PC-3 (cell line): Measurements from ENCODE around the gene THUMPD3. TPM values are rescaled to one million over a fixed set of nuclear protein-coding genes. Genes with fewer than 3 reads are reported as not detected.

Experiments used
- ATAC-seq: fragments of 200-7000 bp; cut with Tn5 transposase; 2 replicates; pipeline ENCODE4 v1.9.1; 2020; ENCODE audit warnings: mild to moderate bottlenecking, moderate library complexity
- BruUV-seq: library from RNA; stranded (reverse); fragments of 400-500 nt; replicated peaks from 2 replicates; lab custom pipeline; 2021; lab: Mats Ljungman, UMichigan
- CTCF ChIA-PET: fragments of 300-600 bp; sonication (Branson Sonifier 250); formaldehyde crosslinking; loops from one replicate; lab custom pipeline; 2022; ENCODE audit warnings: antibody characterized with exemption; lab: Charles Lee
- POLR2A ChIA-PET: fragments of 300-600 bp; sonication (Branson Sonifier 250); formaldehyde crosslinking; loops from one replicate; lab custom pipeline; 2022; ENCODE audit warnings: antibody characterized with exemption; ENCODE audit not compliant: unreplicated experiment; lab: Charles Lee
- DNase-seq: peaks from one replicate; pipeline ENCODE4 v3.0.0-alpha.2; 2015
- H2AFZ ChIP-seq: fragments of 300-600 bp; sonication (generic); 2 replicates; pipeline ENCODE4 v1.6.0; 2016; ENCODE audit warnings: antibody characterized with exemption, low read length
- H3F3A ChIP-seq: fragments of 300-600 bp; sonication (generic); one replicate; pipeline ENCODE4 v1.6.0; 2017; ENCODE audit warnings: antibody characterized with exemption, low read length, control low read depth, mild to moderate bottlenecking; ENCODE audit not compliant: unreplicated experiment
- H3K27ac ChIP-seq: fragments of 300-600 bp; sonication (generic); 2 replicates; pipeline ENCODE4 v1.5.1; 2016; ENCODE audit warnings: mild to moderate bottlenecking, low read length
- H3K27me3 ChIP-seq: fragments of 300-600 bp; sonication (generic); 2 replicates; pipeline ENCODE4 v1.6.1; 2016; ENCODE audit warnings: low read length, mixed read lengths
- H3K36me3 ChIP-seq: fragments of 300-600 bp; sonication (generic); 2 replicates; pipeline ENCODE4 v1.6.1; 2016; ENCODE audit warnings: low read depth, mixed run types, low read length, mixed read lengths
- H3K4me1 ChIP-seq: fragments of 300-600 bp; sonication (generic); 2 replicates; pipeline ENCODE4 v1.5.1; 2016; ENCODE audit warnings: low read length; ENCODE audit not compliant: insufficient read depth
- H3K4me2 ChIP-seq: fragments of 300-600 bp; sonication (generic); 2 replicates; pipeline ENCODE4 v1.6.0; 2016; ENCODE audit warnings: low read length
- H3K4me3 ChIP-seq: fragments of 300-600 bp; sonication (generic); 2 replicates; pipeline ENCODE4 v1.5.1; 2016; ENCODE audit warnings: mild to moderate bottlenecking, low read length, mixed read lengths
- H3K79me2 ChIP-seq: fragments of 300-600 bp; sonication (generic); 2 replicates; pipeline ENCODE4 v1.6.1; 2017; ENCODE audit warnings: low read length, mixed read lengths
- H3K9ac ChIP-seq: fragments of 300-600 bp; sonication (generic); 2 replicates; pipeline ENCODE4 v1.6.0; 2016; ENCODE audit warnings: mild to moderate bottlenecking, low read length
- H3K9me2 ChIP-seq: fragments of 300-600 bp; sonication (generic); replicated peaks from 2 replicates; pipeline ENCODE4 v1.6.1; 2016; ENCODE audit warnings: mixed run types, low read length, mixed read lengths
- H3K9me3 ChIP-seq: fragments of 300-600 bp; sonication (generic); 2 replicates; pipeline ENCODE4 v1.6.1; 2016; ENCODE audit warnings: low read length, mixed read lengths
- H4K20me1 ChIP-seq: fragments of 300-600 bp; sonication (generic); 2 replicates; pipeline ENCODE4 v1.6.1; 2016; ENCODE audit warnings: low read length, mixed read lengths
- CTCF ChIP-seq: fragments of 300-600 bp; sonication (generic); conservative IDR thresholded peaks from 2 replicates; pipeline ENCODE4 v1.5.1; 2017; ENCODE audit warnings: antibody characterized with exemption, low read depth, mild to moderate bottlenecking, low read length
- EZH2 ChIP-seq: fragments of 300-600 bp; sonication (generic); IDR thresholded peaks from one replicate; pipeline ENCODE4 v1.6.1; 2017; ENCODE audit warnings: antibody characterized with exemption, mild to moderate bottlenecking, low read length; ENCODE audit not compliant: unreplicated experiment
- EZH2phosphoT487 ChIP-seq: fragments of 300-600 bp; sonication (generic); IDR thresholded peaks from 2 replicates; pipeline ENCODE4 v1.6.1; 2018; ENCODE audit warnings: mild to moderate bottlenecking, antibody characterized with exemption, low read length, borderline replicate concordance
- intact Hi-C: fragments of 100-400 bp; cut with micrococcal nuclease; formaldehyde crosslinking; loops from 2 replicates; pipeline ENCODE4 v1.9.0; 2023
- total RNA-seq: library from RNA; depleted of rRNA; stranded (reverse); fragments of >200 nt; gene quantifications from 2 replicates; pipeline ENCODE4 v1.2.3, GENCODE V29; 2014

The THUMPD3 gene
- total RNA-seq, 1 experiment from 2014 or later: 45.3 TPM

- Histone ChIP-seq H2AFZ (no peak overlapping the region), H3K27ac (no peak overlapping the region), H3K9me2 (no peaks in the 10 kb centered on the region), H3K4me3 (no peak overlapping the region), H3K9ac (no peak overlapping the region), H3K27me3 (no peaks in the 10 kb centered on the region), H3K4me1 (no peaks in the 10 kb centered on the region), H3F3A (no peaks in the 10 kb centered on the region), H3K79me2 (no peaks in the 10 kb centered on the region), H3K4me2 (no peak overlapping the region), H3K9me3 (peaks cover 13% of the 10 kb centered on the region), H4K20me1 (no peaks in the 10 kb centered on the region), H3K36me3 (peaks cover 10% of the 10 kb centered on the region)
- no TSS peak for BruUV-seq
- ATAC-seq: no peak
- ChIA-PET POLR2A (interaction anchor here (0.6 kb wide), 1 partner anchor 100 kb away, joined by 5 read pairs; no protein-coding TSS in a partner anchor), CTCF (no interaction called here)
- TF ChIP-seq EZH2 (no peak), EZH2phosphoT487 (no peak), CTCF (no peak)
- no peak for DNase-seq
- intact Hi-C loops: no loop called here
Observed at GRCh38 chr3:9332250-9333030, 30.4 kb upstream of the THUMPD3 start.

DNA sequence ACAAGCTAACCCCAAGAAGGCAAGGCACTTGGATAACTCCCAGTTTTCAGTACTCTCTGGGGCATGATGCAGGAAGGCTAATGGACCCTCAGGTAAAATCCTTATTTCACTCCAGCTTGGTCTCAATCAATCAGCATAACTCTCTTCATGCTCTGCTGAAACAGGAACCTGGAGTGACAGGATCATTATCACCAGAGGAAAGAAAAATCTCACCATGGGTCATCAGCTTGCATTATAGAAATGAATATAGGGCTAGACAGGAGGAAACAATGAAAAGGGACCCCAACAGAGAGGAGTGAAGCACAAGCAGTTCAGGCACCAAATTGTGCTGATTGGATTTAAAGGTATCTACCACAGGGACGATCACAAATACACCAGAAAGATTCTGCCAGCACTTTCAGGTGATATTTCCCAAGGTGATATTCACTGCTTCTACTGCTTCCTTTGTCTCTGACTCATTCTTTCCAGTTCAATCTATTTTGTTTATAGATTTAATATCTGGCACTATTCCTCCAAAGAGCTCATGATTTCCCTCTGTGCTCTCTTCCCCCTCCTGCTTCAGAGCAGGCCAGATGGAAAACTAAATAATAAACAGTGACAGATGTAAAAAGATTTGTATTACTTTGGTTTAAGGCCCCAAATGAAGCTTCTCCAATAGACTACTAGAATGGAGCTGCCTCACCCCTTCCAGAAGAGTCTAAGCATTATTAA, 22.9 kb upstream of the THUMPD3 start:
- DNase-seq (peak; percentile 38), ATAC-seq (peak; percentile 51)
- Histone ChIP-seq H3F3A (no peaks in the 10 kb centered on the region), H3K79me2 (no peaks in the 10 kb centered on the region), H3K9ac (peak overlapping the region; percentile 61), H3K36me3 (no peaks in the 10 kb centered on the region), H3K4me1 (peaks cover 31% of the 10 kb centered on the region), H2AFZ (no peak overlapping the region), H3K27ac (peak overlapping the region; percentile 95), H3K9me2 (0 out of 2 replicates have a peak, but pooled peaks cover 4% of the 10 kb centered on the region), H3K27me3 (no peaks in the 10 kb centered on the region), H3K4me3 (no peak overlapping the region), H4K20me1 (no peaks in the 10 kb centered on the region), H3K9me3 (no peaks in the 10 kb centered on the region), H3K4me2 (peak overlapping the region; percentile 57)
- TF ChIP-seq CTCF: no peak
- no peak for TF ChIP-seq EZH2phosphoT487
- POLR2A ChIA-PET: no interaction called here
- CTCF ChIA-PET: no interaction called here
- intact Hi-C loops: loop anchor here (1.0 kb wide), 1 partner anchor 9 kb away; no protein-coding TSS in a partner anchor
- BruUV-seq: no TSS peak
